Stimulated activated naive CD4-positive, alpha-beta T cell treated with Interleukin-2 at 50 U/mL for 16 hours (primary cell): ENCODE data around the gene FNDC3B.
"Not testable (repeated sequence)": the region's sequence is repeated elsewhere in the genome, so short reads cannot be mapped to it uniquely, and the experiment has no call there.

Source experiments
- DNase-seq: peaks from one replicate; lab custom pipeline; 2025; lab: John Stamatoyannopoulos, UW

Gene FNDC3B

GRCh38 chr3:172031996-172032395, 7.4 kb upstream of the FNDC3B start:
- DNase-seq = no peak

- no peak for DNase-seq
Observed at GRCh38 chr3:172033396-172033795, 6.0 kb upstream of the FNDC3B start.

- no peak for DNase-seq
Observed at GRCh38 chr3:172034786-172035685, 4.3 kb upstream of the FNDC3B start.

- DNase-seq = no peak
Observed at GRCh38 chr3:172036541-172037215, 2.7 kb upstream of the FNDC3B start.

GRCh38 chr3:172038798-172039435, 461 bp upstream of the FNDC3B start:
- DNase-seq = no peak

- DNase-seq = peak; percentile 19
Observed at GRCh38 chr3:172040078-172040980, 951 bp downstream of the FNDC3B start.

GRCh38 chr3:172040981-172041963, 1.9 kb downstream of the FNDC3B start:
- DNase-seq = no peak

- DNase-seq = no peak
Observed at GRCh38 chr3:172042136-172042662, 2.8 kb downstream of the FNDC3B start.

GRCh38 chr3:172042663-172043179, 3.3 kb downstream of the FNDC3B start:
- DNase-seq = not testable (repeated sequence)

GRCh38 chr3:172043233-172043632, 3.9 kb downstream of the FNDC3B start:
- DNase-seq = no peak

- DNase-seq = no peak
Observed at GRCh38 chr3:172043766-172044165, 4.4 kb downstream of the FNDC3B start.

GRCh38 chr3:172044833-172045585, 5.6 kb downstream of the FNDC3B start:
- DNase-seq = no peak

GRCh38 chr3:172046268-172046915, 7.0 kb downstream of the FNDC3B start:
- no peak for DNase-seq

- DNase-seq = no peak
Observed at GRCh38 chr3:172047567-172048115, 8.3 kb downstream of the FNDC3B start.

GRCh38 chr3:172048599-172048998, 9.2 kb downstream of the FNDC3B start:
- DNase-seq = no peak

- DNase-seq = no peak
Observed at GRCh38 chr3:172051310-172051956, 12.1 kb downstream of the FNDC3B start.

GRCh38 chr3:172051957-172052354, 12.6 kb downstream of the FNDC3B start:
- DNase-seq = no peak

GRCh38 chr3:172052405-172052804, 13.0 kb downstream of the FNDC3B start:
- no peak for DNase-seq
